Neural cell (in vitro differentiated cells): Measurements from ENCODE around the gene LRRIQ4. TPM values are rescaled to one million over a fixed set of nuclear protein-coding genes. Genes with fewer than 3 reads are reported as not detected.

Experiments
- H2AFZ ChIP-seq: fragments of 200-600, 300-800 bp; sonication (generic), shearing (Covaris generic); 2 replicates; pipeline ENCODE4 v1.6.0; 2014; ENCODE audit warnings: low read depth, mild to moderate bottlenecking, antibody characterized with exemption, low read length, moderate library complexity
- H3F3A ChIP-seq: fragments of 200-600 bp; shearing (Covaris generic); 2 replicates; pipeline ENCODE4 v1.6.1; 2016; ENCODE audit warnings: mild to moderate bottlenecking, moderate library complexity, mixed read lengths, antibody characterized with exemption, low read length; ENCODE audit not compliant: insufficient read depth, poor library complexity, severe bottlenecking
- H3K27ac ChIP-seq: fragments of 200-600, 300-800 bp; sonication (generic), shearing (Covaris generic); 2 replicates; pipeline ENCODE4 v1.5.1; 2014; ENCODE audit warnings: mild to moderate bottlenecking, low read length, moderate library complexity
- H3K27me3 ChIP-seq: fragments of 300-800, 200-600 bp; sonication (generic), shearing (Covaris generic); 2 replicates; pipeline ENCODE4 v1.6.0; 2014; ENCODE audit warnings: mild to moderate bottlenecking, low read depth, low read length, moderate library complexity; ENCODE audit not compliant: insufficient read depth
- H3K36me3 ChIP-seq: fragments of 300-800, 200-600 bp; sonication (generic), shearing (Covaris generic); 2 replicates; pipeline ENCODE4 v1.5.1; 2014; ENCODE audit warnings: mild to moderate bottlenecking, antibody characterized with exemption, low read length, moderate library complexity; ENCODE audit not compliant: insufficient read depth
- H3K4me2 ChIP-seq: fragments of 300-800, 200-600 bp; sonication (generic), shearing (Covaris generic); 2 replicates; pipeline ENCODE4 v1.6.0; 2014; ENCODE audit warnings: mild to moderate bottlenecking, low read length
- H3K4me3 ChIP-seq: fragments of 300-800, 200-600 bp; sonication (generic), shearing (Covaris generic); 2 replicates; pipeline ENCODE4 v1.5.1; 2014; ENCODE audit warnings: mild to moderate bottlenecking, low read length, moderate library complexity
- H3K79me2 ChIP-seq: fragments of 200-600 bp; shearing (Covaris generic); replicated peaks from 2 replicates; pipeline ENCODE4 v1.6.0; 2014; ENCODE audit warnings: mild to moderate bottlenecking, low read length, moderate library complexity; ENCODE audit not compliant: insufficient read depth
- H3K9ac ChIP-seq: fragments of 300-800, 200-600 bp; sonication (generic), shearing (Covaris generic); 2 replicates; pipeline ENCODE4 v1.6.1; 2016; ENCODE audit warnings: mild to moderate bottlenecking, low read length, mixed read lengths
- H3K9me2 ChIP-seq: fragments of 200-600 bp; shearing (Covaris generic); 2 replicates; pipeline ENCODE4 v1.6.1; 2016; ENCODE audit warnings: mild to moderate bottlenecking, low read length, mixed read lengths; ENCODE audit not compliant: insufficient read depth
- H3K9me3 ChIP-seq: fragments of 200-600, 300-800 bp; sonication (generic), shearing (Covaris generic); 2 replicates; pipeline ENCODE4 v1.6.1; 2016; ENCODE audit warnings: mild to moderate bottlenecking, mixed run types, low read length, moderate library complexity, mixed read lengths
- H4K20me1 ChIP-seq: fragments of 200-600 bp; shearing (Covaris generic); 2 replicates; pipeline ENCODE4 v1.6.1; 2016; ENCODE audit warnings: mild to moderate bottlenecking, mixed run types; ENCODE audit not compliant: insufficient read depth
- MXI1 ChIP-seq: fragments of 450-650 bp; conservative IDR thresholded peaks from 2 replicates; pipeline ENCODE4 v1.6.1; 2014; ENCODE audit warnings: antibody characterized with exemption, mild to moderate bottlenecking; ENCODE audit not compliant: poor library complexity, severe bottlenecking
- POLR2AphosphoS5 ChIP-seq: IDR thresholded peaks from 2 replicates; pipeline ENCODE4 v1.6.1; 2012
- RAD21 ChIP-seq: fragments of 450-650 bp; conservative IDR thresholded peaks from 2 replicates; pipeline ENCODE4 v1.6.1; 2014; ENCODE audit warnings: antibody characterized with exemption, mild to moderate bottlenecking, moderate library complexity
- SMC3 ChIP-seq: fragments of 450-650 bp; conservative IDR thresholded peaks from 2 replicates; pipeline ENCODE4 v1.6.1; 2014; ENCODE audit warnings: antibody characterized with exemption, mild to moderate bottlenecking, moderate library complexity; ENCODE audit not compliant: poor library complexity
- TAF1 ChIP-seq: IDR thresholded peaks from 2 replicates; pipeline ENCODE4 v1.6.1; 2012; ENCODE audit warnings: low read depth
- polyA plus RNA-seq: library from polyadenylated mRNA; depleted of rRNA; stranded (reverse); fragments of >200 nt; gene quantifications from 2 replicates; pipeline ENCODE4 v1.2.3, GENCODE V29; 2014
- TF ChIP-seq, protein P1 (sequence below): IDR thresholded peaks from 2 replicates; pipeline ENCODE4 v1.6.1; 2012; ENCODE audit warnings: borderline replicate concordance
- TF ChIP-seq, protein P2 (sequence below): fragments of 450-650 bp; IDR thresholded peaks from 2 replicates; pipeline ENCODE4 v1.5.1; 2014; ENCODE audit warnings: antibody characterized with exemption, mild to moderate bottlenecking, moderate library complexity; ENCODE audit not compliant: poor library complexity, severe bottlenecking

The LRRIQ4 gene
- polyA plus RNA-seq, 1 donor from 2014 or later, result not detected

DNA sequence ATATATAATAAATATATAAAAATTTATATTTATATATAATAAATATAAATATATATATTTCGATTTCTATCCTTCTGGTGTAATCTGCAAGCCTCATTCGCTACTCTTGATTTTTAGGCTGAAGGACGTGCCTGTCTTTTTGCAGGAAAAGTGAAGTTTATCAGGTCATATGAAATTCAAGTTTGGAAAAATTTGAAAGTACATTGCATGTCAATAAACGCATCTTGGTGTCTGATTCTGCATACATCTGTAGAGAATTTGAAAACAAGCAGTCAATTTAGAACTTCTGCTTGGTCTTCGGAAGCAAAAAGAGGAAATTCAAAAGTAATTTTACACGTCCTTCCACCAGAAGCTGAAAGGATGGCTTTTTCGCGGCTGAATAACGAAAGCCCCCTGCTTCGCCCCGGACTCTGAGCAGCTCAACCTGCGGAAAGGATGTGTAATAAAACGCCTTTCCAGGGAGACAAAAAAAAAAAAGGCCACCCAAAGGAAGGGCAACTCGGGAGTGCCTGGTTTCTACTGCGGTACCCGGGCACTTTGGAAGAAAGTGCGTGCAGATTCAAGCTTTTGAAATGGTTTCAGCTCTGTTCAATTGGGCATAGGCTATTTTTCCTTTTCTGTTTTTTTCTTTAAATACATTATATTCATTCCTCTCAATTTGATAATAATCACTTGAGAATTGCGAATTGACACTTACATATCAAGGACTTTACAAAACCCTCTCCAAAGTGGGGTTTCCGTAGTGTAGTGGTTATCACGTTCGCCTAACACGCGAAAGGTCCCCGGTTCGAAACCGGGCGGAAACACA, 41.0 kb upstream of the LRRIQ4 start:
- H3K27ac ChIP-seq, result peak overlapping the region; percentile 99
- peak overlapping the region; percentile 68 for H3K4me2 ChIP-seq
- no peaks in the 10 kb centered on the region for H3K9me2 ChIP-seq
- no peaks in the 10 kb centered on the region for H4K20me1 ChIP-seq
- no peaks in the 10 kb centered on the region for H3K36me3 ChIP-seq
- peak; percentile 36 for TF ChIP-seq SMC3
- TF ChIP-seq RAD21, result no peak
- TF ChIP-seq, protein P1, sequence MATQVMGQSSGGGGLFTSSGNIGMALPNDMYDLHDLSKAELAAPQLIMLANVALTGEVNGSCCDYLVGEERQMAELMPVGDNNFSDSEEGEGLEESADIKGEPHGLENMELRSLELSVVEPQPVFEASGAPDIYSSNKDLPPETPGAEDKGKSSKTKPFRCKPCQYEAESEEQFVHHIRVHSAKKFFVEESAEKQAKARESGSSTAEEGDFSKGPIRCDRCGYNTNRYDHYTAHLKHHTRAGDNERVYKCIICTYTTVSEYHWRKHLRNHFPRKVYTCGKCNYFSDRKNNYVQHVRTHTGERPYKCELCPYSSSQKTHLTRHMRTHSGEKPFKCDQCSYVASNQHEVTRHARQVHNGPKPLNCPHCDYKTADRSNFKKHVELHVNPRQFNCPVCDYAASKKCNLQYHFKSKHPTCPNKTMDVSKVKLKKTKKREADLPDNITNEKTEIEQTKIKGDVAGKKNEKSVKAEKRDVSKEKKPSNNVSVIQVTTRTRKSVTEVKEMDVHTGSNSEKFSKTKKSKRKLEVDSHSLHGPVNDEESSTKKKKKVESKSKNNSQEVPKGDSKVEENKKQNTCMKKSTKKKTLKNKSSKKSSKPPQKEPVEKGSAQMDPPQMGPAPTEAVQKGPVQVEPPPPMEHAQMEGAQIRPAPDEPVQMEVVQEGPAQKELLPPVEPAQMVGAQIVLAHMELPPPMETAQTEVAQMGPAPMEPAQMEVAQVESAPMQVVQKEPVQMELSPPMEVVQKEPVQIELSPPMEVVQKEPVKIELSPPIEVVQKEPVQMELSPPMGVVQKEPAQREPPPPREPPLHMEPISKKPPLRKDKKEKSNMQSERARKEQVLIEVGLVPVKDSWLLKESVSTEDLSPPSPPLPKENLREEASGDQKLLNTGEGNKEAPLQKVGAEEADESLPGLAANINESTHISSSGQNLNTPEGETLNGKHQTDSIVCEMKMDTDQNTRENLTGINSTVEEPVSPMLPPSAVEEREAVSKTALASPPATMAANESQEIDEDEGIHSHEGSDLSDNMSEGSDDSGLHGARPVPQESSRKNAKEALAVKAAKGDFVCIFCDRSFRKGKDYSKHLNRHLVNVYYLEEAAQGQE, result no peak
- H3K4me3 ChIP-seq, result peak overlapping the region; percentile 93
- peak overlapping the region; percentile 82 for H2AFZ ChIP-seq
- H3K27me3 ChIP-seq, result peaks cover 5% of the 10 kb centered on the region
- peaks cover 22% of the 10 kb centered on the region for H3K79me2 ChIP-seq
- H3K9me3 ChIP-seq, result no peaks in the 10 kb centered on the region
- H3F3A ChIP-seq, result no peaks in the 10 kb centered on the region
- H3K9ac ChIP-seq, result peak overlapping the region; percentile 99

DNA sequence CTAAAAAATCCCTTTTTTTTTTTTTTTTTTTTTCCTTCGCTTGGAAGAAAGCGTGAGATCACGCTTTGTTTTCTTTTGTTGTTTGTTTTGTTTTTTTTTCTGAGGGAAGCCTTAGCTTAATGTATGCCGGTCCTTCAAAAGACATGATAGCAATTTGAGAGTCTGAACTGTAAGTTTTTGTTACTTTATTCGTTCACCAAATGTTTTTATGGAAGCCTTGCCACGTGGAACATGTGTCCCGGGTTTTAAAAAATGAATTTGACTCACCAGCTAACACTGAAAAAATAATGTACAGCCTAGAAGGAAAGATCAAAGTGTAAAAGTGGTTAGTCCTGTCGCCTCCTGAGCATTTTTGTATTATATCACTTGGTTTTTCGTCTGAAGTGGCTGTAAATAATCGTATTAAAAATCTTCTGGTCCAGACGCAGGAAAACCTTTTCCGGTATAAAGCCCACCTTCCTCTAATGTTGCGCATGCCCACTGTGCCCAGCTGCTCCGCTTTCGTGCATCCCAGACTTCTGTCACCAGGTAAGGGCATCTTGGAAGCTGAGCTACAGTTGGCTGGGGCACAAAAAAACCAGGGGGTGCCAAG, 40.3 kb upstream of the LRRIQ4 start:
- Histone ChIP-seq H3K27me3 (peaks cover 5% of the 10 kb centered on the region), H3K79me2 (peaks cover 26% of the 10 kb centered on the region), H3K4me3 (peak overlapping the region; percentile 93), H3K9ac (peak overlapping the region; percentile 99), H3F3A (no peaks in the 10 kb centered on the region), H3K36me3 (no peaks in the 10 kb centered on the region), H4K20me1 (no peaks in the 10 kb centered on the region), H2AFZ (peak overlapping the region; percentile 98), H3K9me3 (no peaks in the 10 kb centered on the region), H3K27ac (peak overlapping the region; percentile 99), H3K9me2 (no peaks in the 10 kb centered on the region), H3K4me2 (peak overlapping the region; percentile 2)
- no peak for TF ChIP-seq TAF1
- peak; percentile 99 for TF ChIP-seq MXI1
- TF ChIP-seq, protein P2, sequence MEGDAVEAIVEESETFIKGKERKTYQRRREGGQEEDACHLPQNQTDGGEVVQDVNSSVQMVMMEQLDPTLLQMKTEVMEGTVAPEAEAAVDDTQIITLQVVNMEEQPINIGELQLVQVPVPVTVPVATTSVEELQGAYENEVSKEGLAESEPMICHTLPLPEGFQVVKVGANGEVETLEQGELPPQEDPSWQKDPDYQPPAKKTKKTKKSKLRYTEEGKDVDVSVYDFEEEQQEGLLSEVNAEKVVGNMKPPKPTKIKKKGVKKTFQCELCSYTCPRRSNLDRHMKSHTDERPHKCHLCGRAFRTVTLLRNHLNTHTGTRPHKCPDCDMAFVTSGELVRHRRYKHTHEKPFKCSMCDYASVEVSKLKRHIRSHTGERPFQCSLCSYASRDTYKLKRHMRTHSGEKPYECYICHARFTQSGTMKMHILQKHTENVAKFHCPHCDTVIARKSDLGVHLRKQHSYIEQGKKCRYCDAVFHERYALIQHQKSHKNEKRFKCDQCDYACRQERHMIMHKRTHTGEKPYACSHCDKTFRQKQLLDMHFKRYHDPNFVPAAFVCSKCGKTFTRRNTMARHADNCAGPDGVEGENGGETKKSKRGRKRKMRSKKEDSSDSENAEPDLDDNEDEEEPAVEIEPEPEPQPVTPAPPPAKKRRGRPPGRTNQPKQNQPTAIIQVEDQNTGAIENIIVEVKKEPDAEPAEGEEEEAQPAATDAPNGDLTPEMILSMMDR, result no peak
- no peak for TF ChIP-seq SMC3
- peak; percentile 69 for TF ChIP-seq POLR2AphosphoS5
- TF ChIP-seq RAD21, result no peak
